GM12878 (cell line): ENCODE data around the gene NRG2. TPM values are rescaled to one million over a fixed set of nuclear protein-coding genes. Genes with fewer than 3 reads are reported as not detected.

ENCODE experiments used
- ATAC-seq: fragments of 200-7000 bp; cut with Tn5 transposase; 3 replicates; pipeline ENCODE4 v1.9.1; 2020; ENCODE audit warnings: mild to moderate bottlenecking, moderate library complexity
- BruUV-seq: library from RNA; stranded (reverse); fragments of 400-500 nt; replicated peaks from 2 replicates; lab custom pipeline; 2021; lab: Mats Ljungman, UMichigan
- CTCF ChIA-PET: fragments of 300-600 bp; sonication (Branson Sonifier 250); formaldehyde crosslinking; extraction: SDS; loops from one replicate; lab custom pipeline; 2021; ENCODE audit warnings: inconsistent platforms; lab: Yijun Ruan, JAX
- POLR2A ChIA-PET: fragments of 350-600 bp; formaldehyde crosslinking; extraction: SDS; loops from one replicate; lab custom pipeline; 2021; ENCODE audit warnings: inconsistent platforms; lab: Charles Lee
- RAD21 ChIA-PET: fragments of 300-600 bp; sonication (Branson Sonifier 250); formaldehyde crosslinking; loops from one replicate; lab custom pipeline; 2023; ENCODE audit warnings: antibody characterized with exemption; ENCODE audit not compliant: unreplicated experiment; lab: Charles Lee
- SMC1A ChIA-PET: fragments of 300-600 bp; sonication (Branson Sonifier 250); formaldehyde crosslinking; loops from one replicate; lab custom pipeline; 2023; ENCODE audit not compliant: unreplicated experiment, uncharacterized antibody; lab: Charles Lee
- DNase-seq: peaks from one replicate; pipeline ENCODE4 v3.0.0-alpha.2; 2011; ENCODE audit warnings: low read depth, low spot score
- FAIRE-seq: peaks from 3 replicates; lab custom pipeline; 2011; peaks lifted over from hg19 to GRCh38; lab: Jason Lieb, UNC
- H2AFZ ChIP-seq: 2 replicates; pipeline ENCODE4 v1.6.0; 2011; ENCODE audit warnings: low read depth, low read length, control low read depth; ENCODE audit not compliant: control insufficient read depth
- H3K27ac ChIP-seq: 2 replicates; pipeline ENCODE4 v1.5.1; 2011; ENCODE audit warnings: control low read depth; ENCODE audit not compliant: control insufficient read depth, insufficient read depth
- H3K27me3 ChIP-seq, 2 experiments: replicated peaks in 1 of 2; 2 replicates each; pipeline versions ENCODE4 v1.6.0 to v1.6.1; 2011; ENCODE audit warnings: low read length in 1 of 2; ENCODE audit not compliant: control insufficient read depth in 2 of 2, insufficient read depth in 2 of 2
- H3K36me3 ChIP-seq, 2 experiments: 2 replicates each; pipeline ENCODE4 v1.5.1; 2011; ENCODE audit warnings: low read length in 1 of 2; ENCODE audit not compliant: control insufficient read depth in 2 of 2, insufficient read depth in 2 of 2
- H3K4me1 ChIP-seq: 2 replicates; pipeline ENCODE4 v1.6.1; 2011; ENCODE audit warnings: mild to moderate bottlenecking, low read length, moderate library complexity, mixed read lengths; ENCODE audit not compliant: control insufficient read depth, insufficient read depth
- H3K4me2 ChIP-seq: 2 replicates; pipeline ENCODE4 v1.6.0; 2011; ENCODE audit warnings: control low read depth; ENCODE audit not compliant: control insufficient read depth, insufficient read depth
- H3K4me3 ChIP-seq: fragments of 200-600 bp; sonication (generic); 2 replicates; pipeline ENCODE4 v1.5.1; 2016
- H3K79me2 ChIP-seq: 2 replicates; pipeline ENCODE4 v1.6.0; 2011; ENCODE audit warnings: low read length; ENCODE audit not compliant: control insufficient read depth, insufficient read depth
- H3K9ac ChIP-seq: 2 replicates; pipeline ENCODE4 v1.8.0; 2011; ENCODE audit warnings: low read length, control low read depth, mixed read lengths; ENCODE audit not compliant: control insufficient read depth, insufficient read depth
- H3K9me3 ChIP-seq: replicated peaks from 3 replicates; pipeline ENCODE4 v1.5.1; 2011; ENCODE audit warnings: mild to moderate bottlenecking, low read length; ENCODE audit not compliant: control insufficient read depth, insufficient read depth
- H4K20me1 ChIP-seq: 2 replicates; pipeline ENCODE4 v1.6.0; 2011; ENCODE audit not compliant: control insufficient read depth, insufficient read depth
- ZNF592 ChIP-seq: fragments of 450-650 bp; IDR thresholded peaks from 2 replicates; pipeline ENCODE4 v1.6.1; 2017; ENCODE audit warnings: mild to moderate bottlenecking, moderate library complexity
- WGBS: methylation state at CpG from one replicate; pipeline ENCODE4 v1.1.6; 2016; ENCODE audit warnings: low lambda C conversion rate; ENCODE audit not compliant: insufficient replicate concordance, insufficient coverage; ENCODE audit errors: missing lambda C conversion rate; 5-methylcytosine and 5-hydroxymethylcytosine counted together
- in situ Hi-C: fragments of 300-500 bp; cut with MboI; formaldehyde crosslinking; loops from 9 replicates; pipeline ENCODE4 v1.14.3; 2018; ENCODE audit warnings: mixed read lengths
- intact Hi-C: fragments of 100-400 bp; cut with micrococcal nuclease; formaldehyde crosslinking; loops from one replicate; pipeline ENCODE4 v1.14.2; 2022; ENCODE audit not compliant: unreplicated experiment
- polyA plus RNA-seq, 11 experiments: library from polyadenylated mRNA; depleted of rRNA in 4 of 11; unstranded in 6 of 11; stranded (reverse) in 5 of 11; fragments of >200 nt; fragmentation: Nextera tagmentation in 4 of 11; fragmentation: Illumina TruSeq in 1 of 11; extraction: Ambion mirVana in 4 of 11; extraction: Trizol in 1 of 11; gene quantifications; 1 replicate in 1 of 11; 2 replicates in 10 of 11; pipeline versions ENCODE4 v1.2.1 to v1.2.3, GENCODE V29; 2011 to 2016; ENCODE audit warnings: inconsistent platforms in 2 of 11, missing spikeins in 2 of 11, low read depth in 1 of 11
- total RNA-seq, 4 experiments: library from RNA; depleted of rRNA in 3 of 4; stranded (reverse); fragments of >200 nt in 3 of 4; fragmentation: Illumina TruSeq in 1 of 4; extraction: Trizol in 1 of 4; gene quantifications; 2 replicates each; pipeline versions ENCODE4 v1.2.1 to v1.2.3, GENCODE V29; 2013 to 2021
- TF ChIP-seq, protein P1 (sequence below): fragments of 450-650 bp; IDR thresholded peaks from 2 replicates; pipeline ENCODE4 v1.6.1; 2018; ENCODE audit warnings: mild to moderate bottlenecking, low read depth, moderate library complexity; ENCODE audit not compliant: partially characterized antibody

Gene NRG2
- total and polyA plus RNA-seq, 10 of the 15 experiments (the other 5 are each of a cell fraction or from before 2014, with no cell fraction given): 0.10 to 21.7 (median 9.6) TPM

GRCh38 chr5:139966856-139967255 lies 76.2 kb downstream of the NRG2 start:
- FAIRE-seq: no peak
- Histone ChIP-seq H2AFZ (no peak overlapping the region), H3K9me3 (no peaks in the 10 kb centered on the region), H3K4me3 (no peak overlapping the region), H3K4me1 (peaks cover 25% of the 10 kb centered on the region), H3K4me2 (no peak overlapping the region), H3K27me3 (no peaks in the 10 kb centered on the region), H3K9ac (no peak overlapping the region), H3K79me2 (peaks cover 10% of the 10 kb centered on the region), H4K20me1 (no peaks in the 10 kb centered on the region), H3K36me3 (no peaks in the 10 kb centered on the region), H3K27ac (no peak overlapping the region)
- DNase-seq: no peak
- ChIA-PET POLR2A (interaction anchor here (0.9 kb wide), 1 partner anchor 255 kb away, joined by 3 read pairs; no protein-coding TSS in a partner anchor), CTCF (interaction anchor here (1.0 to 11.0 kb wide), 13 partner anchors 10 to 333 kb away, joined by 3 to 298 read pairs (median 74); partner anchors contain the start of gene NRG2), RAD21 (interaction anchor here (0.7 to 6.7 kb wide), 8 partner anchors 17 to 179 kb away, joined by 3 to 131 read pairs (median 4); no protein-coding TSS in a partner anchor), SMC1A (interaction anchor here (0.5 to 7.9 kb wide), 13 partner anchors 9 to 338 kb away, joined by 3 to 113 read pairs (median 4); no protein-coding TSS in a partner anchor)
- intact Hi-C loops (loop anchor here (5.0 to 10.0 kb wide), 2 partner anchors 65 to 332 kb away; no protein-coding TSS in a partner anchor), in situ Hi-C loops (loop anchor here (5.0 kb wide), 1 partner anchor 180 kb away; no protein-coding TSS in a partner anchor)
- WGBS: 49% methylated on average over 4 of the region's 4 CpGs
- no TSS peak for BruUV-seq
- no peak for ATAC-seq
- TF ChIP-seq, protein P1, sequence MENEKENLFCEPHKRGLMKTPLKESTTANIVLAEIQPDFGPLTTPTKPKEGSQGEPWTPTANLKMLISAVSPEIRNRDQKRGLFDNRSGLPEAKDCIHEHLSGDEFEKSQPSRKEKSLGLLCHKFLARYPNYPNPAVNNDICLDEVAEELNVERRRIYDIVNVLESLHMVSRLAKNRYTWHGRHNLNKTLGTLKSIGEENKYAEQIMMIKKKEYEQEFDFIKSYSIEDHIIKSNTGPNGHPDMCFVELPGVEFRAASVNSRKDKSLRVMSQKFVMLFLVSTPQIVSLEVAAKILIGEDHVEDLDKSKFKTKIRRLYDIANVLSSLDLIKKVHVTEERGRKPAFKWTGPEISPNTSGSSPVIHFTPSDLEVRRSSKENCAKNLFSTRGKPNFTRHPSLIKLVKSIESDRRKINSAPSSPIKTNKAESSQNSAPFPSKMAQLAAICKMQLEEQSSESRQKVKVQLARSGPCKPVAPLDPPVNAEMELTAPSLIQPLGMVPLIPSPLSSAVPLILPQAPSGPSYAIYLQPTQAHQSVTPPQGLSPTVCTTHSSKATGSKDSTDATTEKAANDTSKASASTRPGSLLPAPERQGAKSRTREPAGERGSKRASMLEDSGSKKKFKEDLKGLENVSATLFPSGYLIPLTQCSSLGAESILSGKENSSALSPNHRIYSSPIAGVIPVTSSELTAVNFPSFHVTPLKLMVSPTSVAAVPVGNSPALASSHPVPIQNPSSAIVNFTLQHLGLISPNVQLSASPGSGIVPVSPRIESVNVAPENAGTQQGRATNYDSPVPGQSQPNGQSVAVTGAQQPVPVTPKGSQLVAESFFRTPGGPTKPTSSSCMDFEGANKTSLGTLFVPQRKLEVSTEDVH: no peak
- TF ChIP-seq ZNF592: no peak
